T-cell (primary cell): ENCODE results near the gene FBXW7. TPM values are rescaled to one million over a fixed set of nuclear protein-coding genes. Genes with fewer than 3 reads are reported as not detected.

Experiments
- ATAC-seq, 4 experiments: fragments of 200-7000 bp in 3 of 4; fragments of 150-1000 bp in 1 of 4; cut with Tn5 transposase; replicated peaks in 1 of 4; 1 replicate in 3 of 4; 2 replicates in 1 of 4; pipeline ENCODE4 v1.10.0; 2021; ENCODE audit warnings: moderate library complexity in 3 of 4, mild to moderate bottlenecking in 2 of 4, moderate number of reproducible peaks in 1 of 4
- CTCF ChIA-PET, 2 donors: fragments of 300-600 bp; sonication (Branson Sonifier 250); formaldehyde crosslinking; loops; one replicate each; lab custom pipeline; 2022; ENCODE audit warnings: antibody characterized with exemption in 2 of 2; lab: Charles Lee
- POLR2A ChIA-PET, 2 donors: fragments of 300-600 bp; sonication (Branson Sonifier 250); formaldehyde crosslinking; loops; one replicate each; lab custom pipeline; 2022; ENCODE audit warnings: antibody characterized with exemption in 2 of 2; lab: Charles Lee
- DNase-seq, 35 experiments: peaks; one replicate each; pipeline versions ENCODE4 v3.0.0 to v3.0.0-alpha.2; 2013 to 2023
- H3K27ac ChIP-seq: one replicate; pipeline ENCODE4 v1.5.1; 2013; ENCODE audit warnings: low read length
- H3K27me3 ChIP-seq, 2 experiments: replicated peaks in 1 of 2; 1 replicate in 1 of 2; 2 replicates in 1 of 2; pipeline versions ENCODE4 v1.6.1 to v1.7.0; 2013; ENCODE audit warnings: low read length in 1 of 2, mixed read lengths in 1 of 2; ENCODE audit not compliant: control insufficient read depth in 2 of 2, insufficient read depth in 2 of 2; ENCODE audit errors: extremely low read depth in 1 of 2
- H3K36me3 ChIP-seq, 2 donors: 1 replicate in 1 of 2; 2 replicates in 1 of 2; pipeline versions ENCODE4 v1.6.1 to v1.7.0; 2013; ENCODE audit warnings: low read length in 1 of 2; ENCODE audit not compliant: control insufficient read depth in 2 of 2, insufficient read depth in 1 of 2; ENCODE audit errors: extremely low read depth in 1 of 2
- H3K4me1 ChIP-seq, 2 experiments: 1 replicate in 1 of 2; 2 replicates in 1 of 2; pipeline versions ENCODE4 v1.6.1 to v1.7.0; 2013; ENCODE audit warnings: low read length in 2 of 2, mixed read lengths in 1 of 2; ENCODE audit not compliant: insufficient read depth in 2 of 2, control insufficient read depth in 1 of 2; ENCODE audit errors: extremely low read depth in 1 of 2
- H3K4me3 ChIP-seq, 2 donors: 1 replicate in 1 of 2; 2 replicates in 1 of 2; pipeline versions ENCODE4 v1.5.1 to v1.7.0; 2013; ENCODE audit warnings: mild to moderate bottlenecking in 2 of 2, low read length in 1 of 2, moderate library complexity in 1 of 2; ENCODE audit not compliant: control insufficient read depth in 1 of 2; ENCODE audit errors: extremely low read depth in 1 of 2
- H3K9me3 ChIP-seq: 2 replicates; pipeline ENCODE4 v1.7.0; 2013
- H3K27ac Mint-ChIP-seq, 2 donors: one replicate each; pipeline ENCODE4 v1.8.0; 2020 to 2021; ENCODE audit warnings: mild to moderate bottlenecking in 2 of 2, mixed read lengths in 2 of 2
- H3K27me3 Mint-ChIP-seq, 2 donors: one replicate each; pipeline ENCODE4 v1.8.0; 2021 to 2022; ENCODE audit warnings: mixed read lengths in 2 of 2
- H3K36me3 Mint-ChIP-seq: one replicate; pipeline ENCODE4 v1.8.0; 2021; ENCODE audit warnings: mixed read lengths
- H3K4me1 Mint-ChIP-seq, 3 donors: one replicate each; pipeline ENCODE4 v1.8.0; 2020 to 2022; ENCODE audit warnings: mixed read lengths in 3 of 3, mild to moderate bottlenecking in 1 of 3
- H3K4me3 Mint-ChIP-seq, 3 donors: one replicate each; pipeline ENCODE4 v1.8.0; 2020 to 2022; ENCODE audit warnings: mild to moderate bottlenecking in 3 of 3, mixed read lengths in 3 of 3, moderate library complexity in 3 of 3
- H3K9me3 Mint-ChIP-seq, 3 donors: one replicate each; pipeline ENCODE4 v1.8.0; 2020 to 2022; ENCODE audit warnings: mixed read lengths in 3 of 3
- WGBS: methylation state at CpG from one replicate; pipeline ENCODE4 v1.1.5; 2013; ENCODE audit warnings: missing lambda C conversion rate; ENCODE audit not compliant: insufficient coverage; 5-methylcytosine and 5-hydroxymethylcytosine counted together
- total RNA-seq, 35 experiments: library from RNA in 6 of 35; stranded (reverse) in 6 of 35; fragments of 120-200 nt in 1 of 35; gene quantifications; one replicate each; pipeline versions ENCODE4 v1.2.1 to v1.2.4 and lab custom pipeline; 2013 to 2026

Gene FBXW7
- total RNA-seq, 5 donors from 2014 or later (not counting 1 experiment from before 2014, with no cell fraction given): 91.9 to 131 (median 96.0) TPM

- no peaks in the 10 kb centered on the region for H3K27me3 ChIP-seq
- H3K4me1 Mint-ChIP-seq: peaks cover 59 to 75% (median 67%) of the 10 kb centered on the region in 3 donors
- peak overlapping the region in 1 of 3 donors; percentile 4 for H3K4me3 Mint-ChIP-seq
- POLR2A ChIA-PET: interaction anchor here in 1 of 2 donors (0.5 kb wide), 1 partner anchor 357 kb away, joined by 5 read pairs; no protein-coding TSS in a partner anchor
- H3K27ac ChIP-seq: peak overlapping the region; percentile 19
- H3K9me3 Mint-ChIP-seq: no peaks in the 10 kb centered on the region
- DNase-seq (peak in 1 of 35 experiments; percentile 19), ATAC-seq (peak in 2 of 4 experiments; percentile 37 to 65)
- peaks cover 0 to 15% of the 10 kb centered on the region in 2 experiments for H3K4me1 ChIP-seq
- H3K36me3 ChIP-seq: no peaks in the 10 kb centered on the region
- H3K4me3 ChIP-seq: no peak overlapping the region
- no peaks in the 10 kb centered on the region for H3K9me3 ChIP-seq
- CTCF ChIA-PET: interaction anchor here (0.8 to 1.4 kb wide), 4 partner anchors 40 to 185 kb away, joined by 3 to 7 read pairs (median 4); no protein-coding TSS in a partner anchor
- H3K27me3 Mint-ChIP-seq: no peaks in the 10 kb centered on the region
- H3K27ac Mint-ChIP-seq: peak overlapping the region; percentile 13 to 77
- 30% methylated on average over 1 of the region's 1 CpG for WGBS
- H3K36me3 Mint-ChIP-seq: peaks cover 10% of the 10 kb centered on the region
Measured at GRCh38 chr4:152458801-152459302, 77.0 kb downstream of the FBXW7 start.

GRCh38 chr4:152456609-152457008 lies 79.3 kb downstream of the FBXW7 start:
- H3K9me3 Mint-ChIP-seq: no peaks in the 10 kb centered on the region
- POLR2A ChIA-PET: interaction anchor here in 1 of 2 donors (0.6 kb wide), 1 partner anchor 38 kb away, joined by 3 read pairs; no protein-coding TSS in a partner anchor
- H3K27ac ChIP-seq: no peak overlapping the region
- no peaks in the 10 kb centered on the region for H3K9me3 ChIP-seq
- H3K4me1 Mint-ChIP-seq: peaks cover 37 to 58% (median 50%) of the 10 kb centered on the region in 3 donors
- CTCF ChIA-PET: interaction anchor here in 1 of 2 donors (0.6 kb wide), 2 partner anchors 53 to 222 kb away, joined by 3 read pairs; no protein-coding TSS in a partner anchor
- H3K27me3 Mint-ChIP-seq: no peaks in the 10 kb centered on the region
- WGBS: 100% methylated on average over 1 of the region's 2 CpGs
- no peak for ATAC-seq
- H3K27ac Mint-ChIP-seq: no peak overlapping the region
- no peaks in the 10 kb centered on the region for H3K36me3 ChIP-seq
- DNase-seq: no peak
- H3K27me3 ChIP-seq: no peaks in the 10 kb centered on the region
- no peak overlapping the region for H3K4me3 Mint-ChIP-seq
- H3K36me3 Mint-ChIP-seq: peaks cover 2% of the 10 kb centered on the region
- H3K4me1 ChIP-seq: peaks cover 0 to 6% of the 10 kb centered on the region in 2 experiments
- no peak overlapping the region for H3K4me3 ChIP-seq

GRCh38 chr4:152455311-152455710 lies 80.6 kb downstream of the FBXW7 start:
- H3K9me3 Mint-ChIP-seq: no peaks in the 10 kb centered on the region
- no peak for DNase-seq
- CTCF ChIA-PET: interaction anchor here in 1 of 2 donors (0.7 to 1.6 kb wide), 3 partner anchors 31 to 46 kb away, joined by 3 to 12 read pairs (median 8); no protein-coding TSS in a partner anchor
- peaks cover 0 to 6% of the 10 kb centered on the region in 2 experiments for H3K4me1 ChIP-seq
- H3K27me3 ChIP-seq: no peaks in the 10 kb centered on the region
- no peak overlapping the region for H3K27ac ChIP-seq
- no peak overlapping the region for H3K4me3 Mint-ChIP-seq
- no peaks in the 10 kb centered on the region for H3K27me3 Mint-ChIP-seq
- POLR2A ChIA-PET: interaction anchor here in 1 of 2 donors (0.6 kb wide), 1 partner anchor 235 kb away, joined by 3 read pairs; no protein-coding TSS in a partner anchor
- no peaks in the 10 kb centered on the region for H3K9me3 ChIP-seq
- no peak overlapping the region for H3K27ac Mint-ChIP-seq
- H3K4me3 ChIP-seq: no peak overlapping the region
- no peak for ATAC-seq
- no peaks in the 10 kb centered on the region for H3K36me3 ChIP-seq
- WGBS: no CpG with 5 or more reads among the region's 2 CpGs
- no peaks in the 10 kb centered on the region for H3K36me3 Mint-ChIP-seq
- H3K4me1 Mint-ChIP-seq: peaks cover 32 to 51% (median 42%) of the 10 kb centered on the region in 3 donors

- H3K36me3 Mint-ChIP-seq: no peaks in the 10 kb centered on the region
- no peaks in the 10 kb centered on the region for H3K36me3 ChIP-seq
- no peak overlapping the region for H3K4me3 ChIP-seq
- no peaks in the 10 kb centered on the region for H3K27me3 ChIP-seq
- H3K27me3 Mint-ChIP-seq: no peaks in the 10 kb centered on the region
- H3K4me1 Mint-ChIP-seq: peaks cover 32 to 49% (median 39%) of the 10 kb centered on the region in 3 donors
- no peaks in the 10 kb centered on the region for H3K9me3 ChIP-seq
- DNase-seq (peak in 1 of 35 experiments; percentile 11), ATAC-seq (no peak)
- ChIA-PET POLR2A (interaction anchor here in 1 of 2 donors (0.9 kb wide), 1 partner anchor 15 kb away, joined by 3 read pairs; no protein-coding TSS in a partner anchor), CTCF (interaction anchor here (0.5 to 1.6 kb wide), 7 partner anchors 32 to 661 kb away, joined by 3 to 12 read pairs (median 3); no protein-coding TSS in a partner anchor)
- H3K27ac Mint-ChIP-seq: no peak overlapping the region
- no peak overlapping the region for H3K27ac ChIP-seq
- H3K4me3 Mint-ChIP-seq: no peak overlapping the region
- peaks cover 0 to 3% of the 10 kb centered on the region in 2 experiments for H3K4me1 ChIP-seq
- H3K9me3 Mint-ChIP-seq: no peaks in the 10 kb centered on the region
Measured at GRCh38 chr4:152454398-152455011, 81.4 kb downstream of the FBXW7 start.

GRCh38 chr4:152451496-152451895 lies 84.4 kb downstream of the FBXW7 start:
- Mint-ChIP-seq H3K9me3 (no peaks in the 10 kb centered on the region), H3K4me3 (no peak overlapping the region), H3K4me1 (peaks cover 33 to 46% (median 41%) of the 10 kb centered on the region in 3 donors), H3K27ac (no peak overlapping the region), H3K27me3 (no peaks in the 10 kb centered on the region), H3K36me3 (peaks cover 8% of the 10 kb centered on the region)
- Histone ChIP-seq H3K4me3 (no peak overlapping the region), H3K27me3 (no peaks in the 10 kb centered on the region), H3K36me3 (no peaks in the 10 kb centered on the region), H3K27ac (no peak overlapping the region), H3K9me3 (no peaks in the 10 kb centered on the region), H3K4me1 (peaks cover 0 to 4% of the 10 kb centered on the region in 2 experiments)
- ChIA-PET POLR2A (no interaction called here), CTCF (interaction anchor here (0.6 to 1.2 kb wide), 6 partner anchors 21 to 1438 kb away, joined by 3 to 4 read pairs (median 3); no protein-coding TSS in a partner anchor)
- no peak for ATAC-seq
- no peak for DNase-seq
- no CpG with 5 or more reads among the region's 3 CpGs for WGBS

GRCh38 chr4:152448854-152449253 lies 87.0 kb downstream of the FBXW7 start:
- peaks cover 18% of the 10 kb centered on the region for H3K36me3 Mint-ChIP-seq
- H3K27me3 Mint-ChIP-seq: no peaks in the 10 kb centered on the region
- no peak for DNase-seq
- POLR2A ChIA-PET: no interaction called here
- no peak overlapping the region for H3K27ac Mint-ChIP-seq
- peaks cover 28 to 38% (median 34%) of the 10 kb centered on the region in 3 donors for H3K4me1 Mint-ChIP-seq
- WGBS: 87% methylated on average over 3 of the region's 3 CpGs
- Histone ChIP-seq H3K27me3 (no peaks in the 10 kb centered on the region), H3K4me1 (peaks cover 0 to 2% of the 10 kb centered on the region in 2 experiments), H3K36me3 (no peaks in the 10 kb centered on the region), H3K4me3 (no peak overlapping the region), H3K27ac (no peak overlapping the region), H3K9me3 (no peaks in the 10 kb centered on the region)
- no peak overlapping the region for H3K4me3 Mint-ChIP-seq
- no peaks in the 10 kb centered on the region for H3K9me3 Mint-ChIP-seq
- CTCF ChIA-PET: interaction anchor here (0.5 to 1.0 kb wide), 3 partner anchors 22 to 197 kb away, joined by 3 to 4 read pairs (median 3); no protein-coding TSS in a partner anchor
- ATAC-seq: no peak
